ENCODE measurements around the gene GNA14. TPM values are rescaled to one million over a fixed set of nuclear protein-coding genes. Genes with fewer than 3 reads are reported as not detected.

GNA14 gene
- total RNA-seq, 2 experiments from 2014 or later: not detected

DNA sequence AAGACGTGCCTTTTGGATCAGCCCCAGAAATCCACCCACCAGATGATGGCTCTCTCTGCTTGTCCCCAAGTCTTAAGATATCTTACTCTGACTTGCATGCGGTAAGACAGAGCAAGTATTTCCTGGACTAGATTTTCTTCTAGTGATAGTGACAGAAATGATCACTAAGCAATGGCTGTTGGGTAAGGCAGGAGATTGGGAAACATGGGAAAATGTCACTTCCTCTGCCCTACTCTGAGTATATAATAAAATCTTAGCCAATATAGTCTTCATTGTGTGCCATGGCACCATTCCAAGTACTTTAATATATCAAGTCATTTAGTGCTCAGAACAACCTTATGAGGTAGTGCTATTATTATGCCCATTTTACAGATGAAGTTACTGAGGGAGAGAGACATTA lies 31.0 kb upstream of the GNA14 start:
- intact Hi-C loops (cut with micrococcal nuclease; ENCODE audit: unreplicated experiment): no loop called here
- H4K20me1 ChIP-seq (ENCODE audit: insufficient read depth, low read length): no peaks in the 10 kb centered on the region
- no peaks in the 10 kb centered on the region for H3K79me2 ChIP-seq (ENCODE audit: insufficient read depth, low read depth, low read length)
- H3K9me3 ChIP-seq (ENCODE audit: low read length): no peaks in the 10 kb centered on the region
- H3K27ac ChIP-seq (ENCODE audit: low read depth, low read length, poor library complexity, severe bottlenecking): no peak overlapping the region
- no peaks in the 10 kb centered on the region for H3K9me2 ChIP-seq (ENCODE audit: insufficient read depth, low read length)
- H2AFZ ChIP-seq (ENCODE audit: low read length): no peak overlapping the region
- ChIA-PET POLR2A (no interaction called here), CTCF (ENCODE audit: unreplicated experiment) (no interaction called here)
- no peaks in the 10 kb centered on the region for H3K36me3 ChIP-seq (ENCODE audit: insufficient read depth, low read length)
- H3K4me1 ChIP-seq (ENCODE audit: insufficient read depth, low read length, poor library complexity, severe bottlenecking): no peaks in the 10 kb centered on the region
- no peak for DNase-seq (ENCODE audit: low spot score)
- no peak for TF ChIP-seq EZH2phosphoT487 (IDR thresholded peaks at IDR 0.05; ENCODE audit: borderline replicate concordance, low read depth, low read length)
- no peak for TF ChIP-seq CTCF (conservative IDR thresholded peaks at IDR 0.05; ENCODE audit: low read length)
- no peak overlapping the region for H3K4me2 ChIP-seq (ENCODE audit: low read length)
- no TSS peak for BruUV-seq (replicated peaks)
- H3K4me3 ChIP-seq (ENCODE audit: low read depth, low read length, poor library complexity, severe bottlenecking): no peak overlapping the region

DNA sequence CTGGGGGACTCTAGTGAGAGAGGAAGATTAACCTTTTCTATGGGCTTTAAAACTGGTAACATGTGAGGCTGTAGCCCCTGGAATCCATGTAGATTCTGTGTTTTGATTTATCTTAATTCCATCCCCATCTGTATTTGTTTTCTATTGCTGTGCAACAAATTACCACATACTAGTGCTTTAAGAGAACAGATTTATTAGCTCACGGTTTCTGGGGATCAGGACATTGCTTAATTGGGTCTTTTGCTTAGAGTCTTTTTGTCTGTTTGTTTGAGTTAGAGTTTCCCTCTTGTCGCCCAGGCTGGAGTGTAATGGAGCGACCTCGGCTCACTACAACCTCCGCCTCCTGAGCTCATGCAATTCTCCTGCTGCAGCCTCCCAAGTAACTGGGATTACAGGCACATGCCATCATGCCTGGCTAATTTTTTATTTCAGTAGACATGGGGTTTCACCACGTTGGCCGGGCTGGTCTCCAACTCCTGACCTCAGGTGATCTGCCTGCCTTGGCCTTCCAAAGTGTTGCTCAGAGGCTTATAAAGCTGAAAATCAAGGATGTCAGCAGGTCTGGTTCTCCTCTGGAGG lies 29.9 kb upstream of the GNA14 start:
- CTCF ChIA-PET (ENCODE audit: unreplicated experiment): no interaction called here

More for the DNA sequence above, 29.9 kb upstream of the GNA14 start:
- Histone ChIP-seq H3K36me3 (ENCODE audit: insufficient read depth, low read length) (no peaks in the 10 kb centered on the region), H3K4me2 (ENCODE audit: low read length) (no peak overlapping the region), H2AFZ (ENCODE audit: low read length) (no peak overlapping the region), H3K9me3 (ENCODE audit: low read length) (no peaks in the 10 kb centered on the region), H3K4me1 (ENCODE audit: insufficient read depth, low read length, poor library complexity, severe bottlenecking) (no peaks in the 10 kb centered on the region), H3K27ac (ENCODE audit: low read depth, low read length, poor library complexity, severe bottlenecking) (no peak overlapping the region), H3K79me2 (ENCODE audit: insufficient read depth, low read depth, low read length) (no peaks in the 10 kb centered on the region), H3K9me2 (ENCODE audit: insufficient read depth, low read length) (no peaks in the 10 kb centered on the region), H4K20me1 (ENCODE audit: insufficient read depth, low read length) (no peaks in the 10 kb centered on the region), H3K4me3 (ENCODE audit: low read depth, low read length, poor library complexity, severe bottlenecking) (no peak overlapping the region)
- intact Hi-C loops (cut with micrococcal nuclease; ENCODE audit: unreplicated experiment): no loop called here
- TF ChIP-seq EZH2phosphoT487 (IDR thresholded peaks at IDR 0.05; ENCODE audit: borderline replicate concordance, low read depth, low read length) (no peak), CTCF (conservative IDR thresholded peaks at IDR 0.05; ENCODE audit: low read length) (no peak)
- BruUV-seq (replicated peaks): no TSS peak
- POLR2A ChIA-PET: no interaction called here
- DNase-seq (ENCODE audit: low spot score): no peak

All from OCI-LY7 (cell line).